Measurements from ENCODE around the gene FARP2.

Gene FARP2

GRCh38 chr2:241323778-241324177 lies 32.3 kb upstream of the FARP2 start:
- no peak for DNase-seq (ENCODE audit: low spot score)

- DNase-seq (ENCODE audit: low spot score), result no peak
Observed at GRCh38 chr2:241324775-241325174, 31.3 kb upstream of the FARP2 start.

DNA sequence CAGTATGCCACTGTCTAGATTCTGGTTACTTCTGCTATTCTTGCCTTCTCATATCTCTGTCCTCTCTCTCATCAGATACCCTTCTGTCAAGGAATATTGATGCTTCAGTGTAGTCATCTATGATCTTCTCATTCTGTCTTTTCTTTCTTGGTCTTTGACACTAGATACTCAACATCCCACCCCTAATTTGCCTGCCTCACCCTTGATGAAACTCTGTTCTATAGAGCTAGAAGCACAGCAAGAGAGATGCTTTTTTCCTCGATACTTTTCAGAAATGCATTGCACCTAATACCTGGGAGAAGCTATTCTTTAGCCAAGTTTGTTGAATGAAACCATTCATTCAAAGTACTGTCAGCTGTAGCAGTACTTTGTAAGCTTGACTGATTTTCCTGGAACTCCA lies 30.8 kb upstream of the FARP2 start:
- DNase-seq (ENCODE audit: low spot score), result no peak

GRCh38 chr2:241329669-241330615 lies 26.1 kb upstream of the FARP2 start:
- no peak for DNase-seq (ENCODE audit: low spot score)

DNA sequence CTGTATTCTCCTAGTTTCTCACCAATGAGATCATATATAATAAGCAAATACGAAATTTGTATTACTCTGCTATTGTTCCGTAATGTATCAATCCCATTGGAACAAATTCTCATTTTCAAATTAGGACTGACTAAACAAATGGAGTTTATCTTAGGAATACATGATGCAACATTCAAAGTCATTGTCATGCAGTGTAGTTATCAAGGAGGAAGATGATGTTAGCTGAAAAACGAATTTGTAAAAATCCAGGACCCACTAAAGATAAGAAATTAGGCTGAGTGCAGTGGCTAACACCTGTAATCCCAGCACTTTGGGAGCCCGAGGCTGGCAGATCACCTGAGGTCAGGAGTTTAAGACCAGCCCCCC lies 25.5 kb upstream of the FARP2 start:
- DNase-seq (ENCODE audit: low spot score), result no peak

DNA sequence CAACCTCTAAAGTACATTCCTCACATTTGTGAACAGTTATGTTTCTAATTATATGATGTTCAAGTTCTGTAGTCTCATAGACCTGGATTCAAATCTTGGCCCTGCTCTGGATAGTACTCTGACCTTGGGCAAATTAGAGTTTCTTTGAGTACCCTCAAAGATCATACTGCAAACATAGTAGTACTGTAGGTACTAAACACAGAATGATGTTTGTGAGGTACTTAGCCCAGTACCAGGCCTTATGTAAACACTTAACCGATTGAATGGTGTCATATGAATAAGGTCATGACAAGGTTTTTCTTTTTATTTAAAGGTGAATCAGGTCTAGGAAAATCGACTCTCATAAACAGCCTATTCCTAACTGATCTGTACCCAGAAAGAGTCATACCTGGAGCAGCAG lies 21.3 kb upstream of the FARP2 start:
- DNase-seq (ENCODE audit: low spot score), result no peak

- DNase-seq (ENCODE audit: low spot score), result no peak
Observed at GRCh38 chr2:241339839-241340630, 16.1 kb upstream of the FARP2 start.

- no peak for DNase-seq (ENCODE audit: low spot score)
Observed at GRCh38 chr2:241340631-241341163, 15.4 kb upstream of the FARP2 start.

- no peak for DNase-seq (ENCODE audit: low spot score)
Observed at GRCh38 chr2:241344925-241345651, 11.0 kb upstream of the FARP2 start.

DNA sequence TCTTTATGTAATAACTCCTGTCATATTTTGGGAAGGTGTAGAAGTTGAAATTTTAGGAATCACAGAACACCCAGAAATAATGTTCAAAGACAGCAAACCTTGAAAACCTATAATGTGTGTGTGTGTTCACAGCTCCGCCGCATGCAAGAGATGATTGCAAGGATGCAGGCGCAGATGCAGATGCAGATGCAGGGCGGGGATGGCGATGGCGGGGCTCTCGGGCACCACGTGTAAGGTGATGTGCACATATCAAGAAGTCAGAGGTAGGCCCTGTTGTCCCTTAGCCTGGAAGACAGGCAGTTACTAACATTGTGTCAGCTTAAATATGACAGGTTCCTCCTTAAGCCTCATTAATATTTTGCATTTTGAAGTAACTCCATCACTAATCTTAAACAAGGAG lies 6.1 kb upstream of the FARP2 start:
- DNase-seq (ENCODE audit: low spot score), result no peak

DNA sequence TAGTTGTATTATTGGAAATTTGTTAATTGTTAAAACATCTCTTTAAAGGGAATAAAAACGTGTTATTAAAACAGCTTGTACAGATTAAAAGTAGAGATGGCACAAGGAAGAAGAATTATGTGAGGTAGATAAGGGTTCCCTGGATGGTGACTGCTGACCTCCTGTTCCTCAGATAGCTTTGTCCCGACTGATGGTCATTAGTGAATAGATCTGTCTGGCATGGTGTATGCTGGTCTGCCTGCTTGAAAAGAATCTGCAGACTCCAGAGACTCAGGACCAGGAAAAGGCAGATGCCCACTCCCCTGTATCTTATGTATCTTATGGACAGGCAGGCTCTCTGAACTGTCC lies 5.6 kb upstream of the FARP2 start:
- no peak for DNase-seq (ENCODE audit: low spot score)

DNA sequence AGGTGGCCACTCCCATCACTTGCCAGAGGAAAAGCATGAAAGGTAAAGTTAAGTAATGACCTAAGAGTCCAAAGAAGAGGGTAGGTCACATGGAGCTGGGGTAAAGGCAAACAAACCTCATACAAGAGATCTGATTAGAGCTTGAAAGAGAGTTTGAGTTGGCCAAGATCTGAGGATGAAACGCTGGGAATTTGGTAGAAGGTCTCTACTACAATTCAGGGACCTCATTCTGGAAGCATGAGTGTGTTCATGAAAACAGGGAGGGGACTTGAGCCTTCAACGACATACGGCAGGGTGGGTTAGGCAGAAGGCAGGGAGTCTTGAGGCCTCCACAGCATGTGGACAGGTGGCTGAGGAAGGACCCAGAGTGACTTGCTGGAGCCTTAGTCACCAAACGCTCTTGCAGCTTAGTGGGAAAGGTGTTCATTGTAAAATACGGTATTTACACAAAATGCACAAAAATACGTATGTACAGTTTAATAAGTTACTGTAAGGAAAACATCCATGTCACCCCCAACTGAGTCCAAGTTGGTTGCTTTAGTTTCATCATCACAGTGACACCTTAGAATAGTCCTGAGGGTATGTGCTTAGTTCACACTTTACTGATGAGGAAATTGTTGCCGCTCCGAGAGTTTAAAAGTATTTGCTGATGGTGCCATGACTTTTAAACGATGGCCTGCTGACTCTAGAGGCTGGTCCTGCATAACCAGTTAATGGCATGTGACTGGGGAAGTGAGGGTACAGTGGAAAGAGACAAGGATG lies 5.0 kb upstream of the FARP2 start:
- no peak for DNase-seq (ENCODE audit: low spot score)

DNA sequence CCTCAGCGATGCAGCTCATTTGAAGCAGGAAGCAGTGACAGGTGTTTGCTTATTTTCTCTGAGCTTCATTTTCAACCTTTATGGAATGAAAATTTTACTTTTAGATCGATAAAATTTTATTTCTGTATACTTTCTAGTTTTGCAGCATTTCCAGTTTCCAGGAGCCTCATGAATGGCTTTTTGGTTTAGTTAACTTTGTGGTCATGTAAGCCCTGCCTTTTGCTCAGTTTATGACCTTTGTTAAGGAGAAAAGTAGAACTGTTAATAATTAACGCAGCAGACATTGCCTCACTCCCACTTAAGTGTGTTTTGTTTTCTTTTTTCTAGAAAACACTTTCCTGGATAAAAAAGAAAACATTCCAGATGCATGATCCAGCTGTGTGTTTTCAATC lies 4.4 kb upstream of the FARP2 start:
- DNase-seq (ENCODE audit: low spot score), result no peak

GRCh38 chr2:241352227-241352626 lies 3.9 kb upstream of the FARP2 start:
- no peak for DNase-seq (ENCODE audit: low spot score)

DNA sequence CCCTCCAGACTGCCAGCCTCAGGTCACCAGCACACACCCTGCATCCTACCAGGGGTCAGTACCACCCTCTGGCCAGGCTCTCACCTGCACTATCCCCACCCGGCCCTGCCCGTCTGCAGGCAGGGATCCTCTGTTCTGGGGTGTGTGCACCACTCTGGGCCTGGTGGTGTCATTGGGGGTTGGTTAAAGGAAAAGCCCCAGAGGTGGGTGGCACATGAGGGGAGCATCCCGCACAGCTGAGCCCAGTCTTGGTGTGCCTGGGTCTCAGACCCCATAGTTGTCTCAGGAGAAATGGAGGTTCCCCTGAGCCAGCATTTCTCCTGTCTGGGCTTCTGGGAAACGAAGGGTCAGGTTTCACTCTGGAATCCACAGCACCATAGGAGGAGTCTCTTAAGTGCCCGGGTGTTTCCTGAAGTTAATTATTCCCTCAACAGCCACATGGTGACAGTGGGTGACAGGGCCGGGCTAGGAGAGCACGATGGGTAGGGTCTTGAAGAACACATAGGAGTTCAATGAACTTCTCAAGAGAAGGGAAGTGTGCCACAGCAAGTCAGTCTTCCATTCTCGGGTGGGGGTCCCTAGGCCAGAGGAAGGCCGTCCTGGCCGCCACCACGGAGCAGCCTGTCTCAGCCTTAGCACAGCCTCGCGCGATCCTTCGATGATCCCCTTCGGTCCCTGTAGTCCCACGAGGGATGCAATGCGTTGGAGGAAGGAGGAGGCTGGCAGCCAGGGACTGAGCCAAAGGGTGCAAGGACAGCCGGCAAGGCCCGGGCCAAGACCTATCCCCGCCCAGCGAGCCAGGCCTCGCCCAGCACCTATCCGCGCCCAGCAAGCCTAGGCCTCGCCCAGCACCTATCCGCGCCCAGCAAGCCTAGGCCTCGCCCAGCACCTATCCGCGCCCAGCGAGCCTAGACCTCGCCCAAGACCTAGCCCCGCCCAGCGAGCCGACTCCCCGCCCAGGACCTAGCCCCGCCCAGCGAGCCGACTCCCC lies 1.1 kb upstream of the FARP2 start:
- DNase-seq (ENCODE audit: low spot score), result peak; percentile 84

DNA sequence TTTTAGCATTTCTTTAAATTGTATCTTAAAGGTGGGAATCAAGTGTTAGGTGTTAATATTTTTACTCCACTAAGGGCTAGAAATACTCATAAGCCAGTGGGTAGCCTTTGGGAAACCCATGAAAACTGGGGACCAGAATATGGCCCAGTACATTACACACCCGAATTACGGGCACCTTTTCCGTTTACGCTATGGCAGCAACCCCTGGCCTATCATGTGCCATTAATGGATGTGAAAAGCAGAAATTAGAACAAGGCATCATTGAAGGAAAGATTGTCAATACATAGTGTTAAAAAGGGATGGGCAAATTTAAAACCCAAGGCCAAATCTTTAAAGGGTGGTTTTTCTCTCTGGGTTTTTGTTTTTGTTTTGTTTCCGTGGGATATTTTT lies 781 bp downstream of the FARP2 start:
- no peak for DNase-seq (ENCODE audit: low spot score)

DNA sequence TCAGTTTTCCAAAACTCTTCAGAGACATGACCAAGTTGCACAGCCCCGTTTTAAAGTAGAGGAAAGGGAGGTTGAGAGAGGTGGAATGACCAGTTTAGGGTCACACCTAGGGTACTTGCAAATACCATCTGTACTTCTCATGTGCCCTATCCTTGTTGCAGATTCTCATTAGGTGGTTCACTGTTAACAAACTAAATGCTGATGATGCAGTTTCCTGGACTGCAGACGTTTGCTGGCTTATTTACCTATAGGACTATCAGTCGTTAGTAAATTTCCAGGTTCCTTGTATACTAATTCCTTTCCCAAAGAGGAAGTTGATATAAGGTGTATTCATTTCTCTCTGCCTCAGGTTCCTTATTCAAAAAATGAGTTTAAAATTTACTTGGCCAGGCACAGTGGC lies 1.4 kb downstream of the FARP2 start:
- DNase-seq (ENCODE audit: low spot score), result no peak

DNA sequence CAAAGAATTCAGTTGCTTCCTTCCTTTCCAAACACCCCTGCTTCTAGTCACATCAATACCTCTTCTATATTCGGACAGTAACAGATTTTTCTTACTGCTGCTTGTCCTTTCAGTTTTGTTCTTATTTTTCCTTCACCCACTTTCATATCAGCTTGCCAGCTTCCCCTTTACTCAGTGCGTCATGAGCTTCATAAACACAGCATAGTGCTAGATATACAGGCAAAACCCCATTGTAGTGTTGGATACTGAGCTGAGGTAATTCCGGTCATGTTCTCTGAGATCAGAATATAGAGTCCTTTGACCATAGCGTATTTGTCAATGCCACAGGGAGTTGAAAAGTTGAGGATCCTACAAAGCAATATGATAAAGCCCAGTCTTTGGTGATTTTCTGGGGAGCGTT lies 2.4 kb downstream of the FARP2 start:
- DNase-seq (ENCODE audit: low spot score), result no peak

- no peak for DNase-seq (ENCODE audit: low spot score)
Observed at GRCh38 chr2:241359481-241360045, 3.5 kb downstream of the FARP2 start.

GRCh38 chr2:241363426-241363825 lies 7.3 kb downstream of the FARP2 start:
- no peak for DNase-seq (ENCODE audit: low spot score)
